HG03097 (cell line): ENCODE data around the gene ATP5MC3.

Experiments used
- ATAC-seq: cut with Tn5 transposase; IDR thresholded peaks from one replicate; pipeline ENCODE4 v1.9.1; 2021; ENCODE audit not compliant: unreplicated experiment, low FRiP score

The ATP5MC3 gene

GRCh38 chr2:175168564-175168945 is 13.0 kb downstream of the ATP5MC3 start:
- ATAC-seq: no peak

- peak; percentile 94 for ATAC-seq
These were observed 13.5 kb downstream of the ATP5MC3 start, which contains the start of gene ATF2 for GRCh38 chr2:175167792-175168563. ATF2 (minus strand) TSS chr2:175168203; CDS start chr2:175136443, 31,760 bp downstream.

DNA sequence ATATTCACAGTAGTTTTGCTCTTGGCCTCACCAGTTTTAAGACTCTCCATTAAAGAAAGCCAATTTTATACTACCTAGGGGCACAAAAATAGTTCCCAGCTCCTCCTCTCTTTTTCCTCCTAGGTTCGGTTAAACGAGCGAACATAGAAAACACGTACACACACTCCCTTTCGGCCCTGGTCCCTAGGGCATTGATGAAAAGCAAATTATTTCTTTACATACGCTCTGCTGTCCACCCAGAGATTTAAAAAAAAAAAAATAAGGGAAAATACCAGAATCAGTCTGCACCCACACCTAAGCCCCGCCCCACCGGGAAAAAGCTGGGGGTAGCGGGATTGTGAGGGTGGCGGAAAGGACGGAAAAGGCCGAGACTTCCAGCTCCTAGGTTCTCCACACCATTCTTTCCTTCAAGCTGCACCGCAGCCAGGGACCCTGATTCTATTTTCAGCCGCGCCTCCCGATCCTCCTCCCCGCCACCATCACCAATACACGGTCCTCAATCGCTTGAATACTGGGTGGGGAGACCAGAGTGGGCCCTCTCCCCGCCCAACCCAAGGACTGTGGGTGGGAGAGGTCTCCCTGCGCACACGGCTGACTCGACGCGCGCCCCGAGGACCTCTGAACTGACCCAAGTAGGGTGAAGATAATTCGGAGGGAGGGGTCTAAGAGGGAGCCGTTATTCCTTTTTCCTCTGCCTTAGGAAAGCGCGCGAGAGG is 14.3 kb downstream of the ATP5MC3 start:
- ATAC-seq: peak; percentile 1

- ATAC-seq: no peak
These were observed 15.2 kb downstream of the ATP5MC3 start for GRCh38 chr2:175166216-175166824.

DNA sequence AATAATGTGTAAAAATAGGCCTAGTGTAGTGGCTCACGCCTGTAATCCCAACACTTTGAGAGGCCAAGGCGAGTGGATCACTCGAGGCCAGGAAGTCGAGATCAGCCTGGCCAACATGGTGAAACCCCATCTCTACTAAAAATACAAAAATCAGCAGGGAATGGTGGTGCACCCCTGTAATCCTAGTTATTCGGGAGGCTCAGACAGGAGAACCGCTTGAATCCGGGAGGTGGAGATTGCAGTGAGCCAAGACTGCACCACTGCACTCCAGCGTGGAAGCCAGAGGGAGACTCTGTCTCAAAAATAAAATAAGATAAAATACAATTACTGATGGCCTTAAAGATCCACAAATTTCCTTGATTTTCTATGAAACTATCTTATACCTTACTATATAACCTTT is 17.3 kb downstream of the ATP5MC3 start:
- no peak for ATAC-seq

DNA sequence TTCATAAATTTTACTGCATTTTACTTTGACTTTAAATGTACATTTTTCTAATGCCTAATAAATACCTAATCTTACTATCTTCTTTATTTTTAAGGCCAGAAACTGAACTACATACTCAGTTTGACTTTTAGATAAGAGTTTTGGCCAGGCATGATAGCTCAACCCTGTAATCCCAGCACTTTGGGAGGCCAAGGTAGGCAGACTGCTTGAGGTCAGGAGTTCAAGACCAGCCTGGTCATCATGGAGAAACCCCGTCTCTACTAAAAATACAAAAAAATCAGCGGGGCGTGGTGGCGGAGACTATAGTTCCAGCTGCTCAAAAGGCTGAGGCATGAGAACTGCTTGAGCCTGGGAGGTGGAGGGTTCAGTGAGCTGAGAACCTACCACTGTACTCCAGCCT is 22.6 kb downstream of the ATP5MC3 start:
- ATAC-seq: no peak

GRCh38 chr2:175156534-175156933 is 25.0 kb downstream of the ATP5MC3 start:
- ATAC-seq: no peak

GRCh38 chr2:175154661-175155082 is 26.8 kb downstream of the ATP5MC3 start:
- peak; percentile 60 for ATAC-seq

- no peak for ATAC-seq
These were observed 29.3 kb downstream of the ATP5MC3 start for GRCh38 chr2:175152242-175152641.

DNA sequence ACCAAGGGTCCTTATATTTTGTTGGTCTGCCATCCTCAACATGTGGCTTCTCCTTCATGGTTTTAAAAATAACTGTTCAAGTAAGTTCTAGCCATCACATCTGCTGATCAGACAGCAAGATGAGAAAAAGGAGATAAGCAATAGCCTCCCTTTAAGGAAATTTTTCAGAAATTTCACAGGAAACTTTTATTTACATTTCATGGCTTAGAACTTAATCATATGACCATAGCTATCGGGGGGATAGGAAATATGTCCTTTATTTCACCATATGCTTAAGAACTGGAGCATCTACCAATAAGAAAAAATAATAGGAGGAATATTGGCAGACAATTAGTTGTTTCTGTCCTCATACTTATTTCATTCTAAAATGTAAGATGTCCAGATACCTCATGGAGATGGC is 29.7 kb downstream of the ATP5MC3 start:
- no peak for ATAC-seq

GRCh38 chr2:175147186-175147585 is 34.3 kb downstream of the ATP5MC3 start:
- no peak for ATAC-seq

- ATAC-seq: no peak
These were observed 37.8 kb downstream of the ATP5MC3 start for GRCh38 chr2:175143678-175144077.

- ATAC-seq: no peak
These were observed 38.3 kb downstream of the ATP5MC3 start for GRCh38 chr2:175143191-175143590.

GRCh38 chr2:175140332-175140731 is 41.2 kb downstream of the ATP5MC3 start:
- no peak for ATAC-seq

DNA sequence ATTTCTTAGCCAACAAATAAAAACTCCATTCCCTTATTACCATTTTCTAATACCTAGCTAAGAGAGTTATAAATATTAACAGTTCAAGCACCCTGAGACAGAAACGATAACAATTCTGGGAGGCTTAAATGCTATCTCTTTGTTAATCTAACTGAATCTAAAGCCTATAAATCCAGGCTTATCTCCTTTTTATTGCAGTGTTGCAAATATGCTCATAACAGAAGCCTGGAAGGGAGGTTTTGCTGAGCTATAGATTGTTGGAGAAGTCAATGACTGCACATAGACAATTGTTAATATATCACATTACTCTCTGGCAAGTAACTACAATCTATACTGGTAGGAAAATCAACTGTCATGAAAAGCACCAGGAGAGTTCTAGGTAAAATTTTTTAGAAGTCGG is 43.7 kb downstream of the ATP5MC3 start:
- ATAC-seq: no peak

DNA sequence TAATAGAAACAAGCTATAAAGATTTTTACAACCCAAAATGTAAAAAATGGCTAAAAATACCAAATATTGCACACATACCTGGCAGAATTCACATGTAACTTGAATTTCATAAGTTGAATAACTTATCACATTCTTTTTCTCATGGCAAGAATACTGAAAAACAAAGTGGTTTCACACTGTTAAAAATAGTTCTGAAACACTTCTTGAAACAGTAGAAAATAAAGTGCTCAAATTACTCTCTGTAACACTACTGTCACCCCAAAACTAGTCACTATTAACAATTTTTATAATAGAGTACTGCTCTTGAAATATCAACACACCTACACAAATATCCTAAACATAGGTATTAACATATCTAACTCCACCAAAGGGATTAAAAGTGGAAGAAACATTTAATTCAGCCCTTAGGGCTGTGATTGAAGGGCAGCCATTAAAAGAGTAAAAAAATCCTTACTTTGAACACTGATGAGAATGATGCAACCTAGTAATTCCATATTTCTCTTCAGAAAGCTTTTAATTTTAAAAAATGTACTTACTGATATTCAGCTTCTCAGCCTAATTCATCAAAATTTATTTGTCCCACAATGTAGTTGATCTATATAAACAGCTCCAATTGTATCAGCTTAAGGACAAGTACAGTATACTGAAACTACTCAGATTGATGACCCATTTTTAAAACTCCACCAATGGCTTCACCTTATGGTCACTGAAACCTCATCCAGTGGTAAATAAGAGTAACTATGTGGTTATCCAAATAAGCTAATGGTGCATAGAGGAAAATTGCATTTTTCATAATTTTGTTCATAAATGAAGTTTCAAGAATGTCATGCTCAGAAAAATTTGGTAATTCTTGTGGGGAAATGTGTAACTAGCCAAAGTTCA is 44.9 kb downstream of the ATP5MC3 start:
- no peak for ATAC-seq

GRCh38 chr2:175135862-175136261 is 45.6 kb downstream of the ATP5MC3 start:
- ATAC-seq: no peak

DNA sequence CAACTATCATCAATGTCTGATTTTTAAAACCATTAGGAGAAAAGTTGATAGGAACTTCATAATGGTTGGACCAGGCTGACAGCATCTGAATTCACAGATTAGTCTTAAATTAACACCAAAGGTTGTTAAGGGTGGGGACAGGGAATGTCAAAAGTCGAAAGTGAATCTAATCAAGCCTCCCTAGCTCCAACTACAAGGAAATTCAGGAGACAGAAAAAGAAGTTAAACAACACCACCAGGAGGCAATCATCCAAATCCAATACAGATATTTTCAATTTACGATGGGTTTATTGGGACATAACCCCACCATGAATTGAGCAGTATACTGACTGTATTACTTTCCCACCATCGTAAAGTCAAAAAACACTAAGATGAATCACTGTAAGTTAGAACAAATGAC is 46.3 kb downstream of the ATP5MC3 start:
- ATAC-seq: no peak

- ATAC-seq: no peak
These were observed 50.3 kb downstream of the ATP5MC3 start for GRCh38 chr2:175131252-175131651.

- ATAC-seq: no peak
These were observed 54.8 kb downstream of the ATP5MC3 start for GRCh38 chr2:175126661-175127060.
